WTC11 (cell line): ENCODE data around the gene COBL.

ENCODE experiments used
- ATF1 ChIP-seq: sonication (generic); formaldehyde crosslinking; IDR thresholded peaks from 2 replicates; pipeline ENCODE4 v1.8.1; 2023; ENCODE audit warnings: mild to moderate bottlenecking, moderate library complexity, missing genetic modification reagents
- CREB1 ChIP-seq: sonication (generic); formaldehyde crosslinking; IDR thresholded peaks from 2 replicates; pipeline ENCODE4 v1.8.0; 2023; ENCODE audit warnings: mild to moderate bottlenecking, missing genetic modification reagents
- CTCF ChIP-seq: fragments of 200-600 bp; IDR thresholded peaks from 2 replicates; pipeline ENCODE4 v1.8.0; 2022; ENCODE audit warnings: antibody characterized with exemption
- E2F5 ChIP-seq: sonication (generic); formaldehyde crosslinking; IDR thresholded peaks from 2 replicates; pipeline ENCODE4 v1.8.1; 2022; ENCODE audit warnings: mild to moderate bottlenecking, moderate library complexity, missing genetic modification reagents
- ELF4 ChIP-seq: sonication (generic); formaldehyde crosslinking; IDR thresholded peaks from 2 replicates; pipeline ENCODE4 v1.8.1; 2022; ENCODE audit warnings: low read depth, mild to moderate bottlenecking, moderate library complexity, missing genetic modification reagents
- FOXJ3 ChIP-seq: sonication (generic); formaldehyde crosslinking; IDR thresholded peaks from 2 replicates; pipeline ENCODE4 v1.9.0; 2021; ENCODE audit warnings: missing genetic modification reagents, mild to moderate bottlenecking, borderline replicate concordance
- GABPB1 ChIP-seq: sonication (generic); formaldehyde crosslinking; IDR thresholded peaks from 2 replicates; pipeline ENCODE4 v1.8.1; 2023; ENCODE audit warnings: mild to moderate bottlenecking, missing genetic modification reagents
- JUN ChIP-seq: sonication (generic); formaldehyde crosslinking; IDR thresholded peaks from 2 replicates; pipeline ENCODE4 v1.8.0; 2023; ENCODE audit warnings: mild to moderate bottlenecking, missing genetic modification reagents
- MXD4 ChIP-seq: fragments of 250-450 bp; sonication (Bioruptor Pico); IDR thresholded peaks from 2 replicates; pipeline ENCODE4 v1.8.0; 2021; ENCODE audit warnings: mild to moderate bottlenecking, moderate library complexity, borderline replicate concordance
- NR2C2 ChIP-seq: sonication (generic); formaldehyde crosslinking; IDR thresholded peaks from 2 replicates; pipeline ENCODE4 v1.8.0; 2022; ENCODE audit warnings: mild to moderate bottlenecking, missing genetic modification reagents
- PREB ChIP-seq: sonication (generic); formaldehyde crosslinking; IDR thresholded peaks from 2 replicates; pipeline ENCODE4 v1.8.1; 2022; ENCODE audit warnings: mild to moderate bottlenecking, missing genetic modification reagents, moderate library complexity, borderline replicate concordance
- ZNF512 ChIP-seq: sonication (generic); formaldehyde crosslinking; IDR thresholded peaks from 2 replicates; pipeline ENCODE4 v1.8.1; 2022; ENCODE audit warnings: missing genetic modification reagents, borderline replicate concordance

GRCh38 chr7:51242007-51242691, 74.5 kb downstream of the COBL start:
- TF ChIP-seq E2F5 (no peak), JUN (CRISPR knock-in tag) (no peak), CTCF (no peak), PREB (CRISPR knock-in tag) (no peak), MXD4 (CRISPR knock-in tag) (no peak), GABPB1 (CRISPR knock-in tag) (no peak), ZNF512 (CRISPR knock-in tag) (no peak), ELF4 (no peak), CREB1 (CRISPR knock-in tag) (no peak), ATF1 (CRISPR knock-in tag) (no peak), FOXJ3 (CRISPR knock-in tag) (no peak), NR2C2 (CRISPR knock-in tag) (no peak)
